GM21737 (cell line): Measurements from ENCODE around the gene NQO2.
"Not testable (repeated sequence)": the region's sequence is repeated elsewhere in the genome, so short reads cannot be mapped to it uniquely, and the experiment has no call there.

Experiments
- ATAC-seq: cut with Tn5 transposase; IDR thresholded peaks from one replicate; pipeline ENCODE4 v1.9.1; 2021; ENCODE audit warnings: mild to moderate bottlenecking, moderate library complexity; ENCODE audit not compliant: unreplicated experiment

Gene NQO2

DNA sequence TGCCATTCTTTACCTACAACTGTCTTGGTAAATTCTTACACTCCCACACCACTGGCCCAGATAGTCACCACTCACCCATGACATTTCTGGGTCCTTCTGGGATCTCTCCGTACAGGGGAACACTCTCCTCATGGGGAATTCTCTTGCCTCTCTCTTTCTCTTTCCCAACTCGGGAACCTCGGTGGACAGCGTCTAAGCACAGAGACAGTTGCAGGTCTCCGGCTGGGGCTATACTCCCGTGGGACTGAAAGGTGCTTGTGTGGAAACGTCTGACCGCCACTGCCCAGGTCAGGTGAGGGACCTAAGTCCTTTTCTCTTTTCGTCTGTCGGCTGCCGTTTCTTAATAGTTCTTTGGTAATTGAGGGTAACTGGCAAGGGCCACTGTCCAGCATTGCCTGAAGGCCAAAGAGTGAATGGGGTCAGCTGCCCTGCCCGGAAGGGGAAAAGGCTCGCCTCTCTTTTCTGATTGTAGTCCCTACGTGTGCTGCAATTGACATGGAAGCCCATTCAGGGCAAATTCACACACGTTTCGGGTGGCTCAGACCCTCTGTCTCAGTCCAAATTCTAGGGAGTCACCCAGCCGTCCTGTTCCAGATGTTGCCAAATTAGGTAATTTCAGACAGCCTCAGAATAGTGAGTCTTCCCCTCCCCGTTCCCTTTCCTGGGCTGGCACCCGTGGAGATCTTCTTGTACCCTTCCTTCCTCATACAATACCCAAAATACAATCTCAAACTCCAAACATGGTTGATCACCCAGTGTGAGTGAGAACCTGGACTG, 37.4 kb downstream of the NQO2 start:
- no peak for ATAC-seq

DNA sequence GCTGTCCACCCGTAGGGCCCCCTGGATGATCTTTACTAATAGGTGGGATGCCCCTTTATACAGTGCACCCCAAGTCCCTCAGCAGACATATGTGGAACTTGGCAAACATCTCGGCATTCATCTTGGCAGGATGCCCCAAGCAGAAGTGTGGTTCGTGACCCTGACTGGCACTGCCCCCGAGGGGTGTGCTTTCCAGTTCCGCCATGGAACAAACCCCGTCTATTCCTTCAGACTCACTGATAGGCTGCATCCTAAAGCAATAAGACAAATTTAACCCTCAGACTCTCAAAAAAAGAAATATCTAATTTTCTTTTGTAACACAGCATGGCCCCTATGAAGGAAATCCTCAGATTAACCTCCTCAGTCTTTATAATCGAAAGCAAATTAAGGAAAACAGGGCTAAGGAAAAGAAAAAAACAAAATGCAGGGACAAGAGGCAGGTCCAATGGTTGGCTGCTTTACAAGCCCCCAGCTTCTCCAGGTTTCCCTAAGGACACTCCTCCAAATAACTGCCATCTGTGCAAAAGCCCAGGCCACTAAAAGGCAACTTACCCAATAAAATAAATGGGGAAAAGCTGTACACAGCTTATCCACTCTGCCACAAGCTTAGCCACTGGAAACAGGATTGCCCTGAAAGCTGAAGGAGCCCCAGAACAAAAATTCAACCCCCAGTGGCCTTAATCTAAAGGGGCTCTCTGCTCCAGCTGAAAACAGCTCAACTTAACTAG, 38.1 kb downstream of the NQO2 start:
- ATAC-seq, result no peak

DNA sequence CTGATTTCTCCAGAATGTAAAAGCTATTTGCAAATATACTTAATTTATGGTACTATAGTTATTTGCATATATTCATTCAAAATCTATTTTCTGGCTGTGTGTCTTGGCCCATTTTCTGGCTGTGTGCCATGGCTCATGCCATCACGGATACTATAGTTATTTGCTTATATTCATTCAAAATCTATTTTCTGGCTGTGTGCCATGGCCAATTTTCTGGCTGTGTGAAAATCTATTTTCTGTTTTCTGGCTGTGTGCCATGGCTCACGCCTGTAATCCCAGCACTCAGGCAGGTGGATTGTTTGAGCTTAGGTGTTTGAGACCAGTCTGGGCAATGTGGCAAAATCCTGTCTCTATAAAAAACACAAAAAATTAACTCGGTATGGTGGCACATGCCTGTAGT, 39.7 kb downstream of the NQO2 start:
- no peak for ATAC-seq

DNA sequence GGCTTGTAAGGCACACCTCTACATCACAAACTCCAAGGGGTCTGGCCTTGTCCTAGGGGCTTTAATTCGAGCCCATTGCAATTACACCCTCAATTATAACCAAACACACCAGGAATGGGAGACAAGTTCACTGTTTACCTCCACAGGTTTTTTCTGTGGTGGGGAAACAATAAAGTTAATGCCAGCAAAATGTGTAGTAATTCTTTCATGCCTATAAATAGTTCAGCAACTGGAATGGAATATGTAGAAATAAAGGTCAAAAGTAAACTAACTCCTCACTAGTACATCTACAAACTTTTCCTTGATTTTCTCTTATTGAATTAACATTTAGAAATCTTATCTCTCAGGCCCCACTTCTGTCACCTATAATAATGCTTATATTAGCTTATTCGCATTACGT, 41.5 kb downstream of the NQO2 start:
- no peak for ATAC-seq

DNA sequence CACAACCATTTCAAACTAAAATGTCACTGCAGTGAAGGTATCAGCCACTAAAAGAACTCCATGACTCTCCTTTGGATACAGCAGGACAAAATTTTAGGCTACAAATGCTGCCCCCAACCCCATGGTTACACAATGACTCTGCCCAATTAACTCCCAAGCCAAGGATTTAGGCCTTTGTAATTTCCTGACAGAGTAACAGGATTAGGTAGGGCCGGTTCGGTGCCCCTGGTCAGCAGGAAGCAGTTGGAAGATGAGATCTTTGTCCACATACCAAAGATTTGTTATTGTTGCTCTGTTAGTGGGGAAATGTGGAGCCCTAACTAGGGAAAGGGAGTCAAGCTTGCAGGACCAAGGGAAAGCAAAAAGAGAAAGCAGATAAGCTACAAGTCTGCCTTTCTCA, 41.9 kb downstream of the NQO2 start:
- no peak for ATAC-seq

DNA sequence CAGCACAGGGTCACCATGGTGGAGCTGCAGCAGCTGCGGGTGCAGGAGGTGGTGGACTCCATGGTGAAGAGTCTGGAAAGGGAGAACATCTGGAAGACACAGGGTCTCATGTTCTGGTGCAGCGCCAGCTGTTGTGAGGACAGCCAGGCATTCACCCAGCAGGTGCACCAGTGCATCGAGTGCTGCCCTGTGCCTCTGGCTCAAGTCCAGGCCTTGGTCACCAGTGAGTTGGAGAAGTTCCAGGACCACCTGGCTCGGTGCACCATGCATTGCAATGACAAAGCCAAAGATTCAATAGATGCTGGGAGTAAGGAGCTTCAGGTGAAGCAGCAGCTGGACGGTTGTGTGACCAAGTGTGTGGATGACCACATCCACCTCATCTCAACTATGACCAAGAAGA, 45.7 kb downstream of the NQO2 start:
- no peak for ATAC-seq

DNA sequence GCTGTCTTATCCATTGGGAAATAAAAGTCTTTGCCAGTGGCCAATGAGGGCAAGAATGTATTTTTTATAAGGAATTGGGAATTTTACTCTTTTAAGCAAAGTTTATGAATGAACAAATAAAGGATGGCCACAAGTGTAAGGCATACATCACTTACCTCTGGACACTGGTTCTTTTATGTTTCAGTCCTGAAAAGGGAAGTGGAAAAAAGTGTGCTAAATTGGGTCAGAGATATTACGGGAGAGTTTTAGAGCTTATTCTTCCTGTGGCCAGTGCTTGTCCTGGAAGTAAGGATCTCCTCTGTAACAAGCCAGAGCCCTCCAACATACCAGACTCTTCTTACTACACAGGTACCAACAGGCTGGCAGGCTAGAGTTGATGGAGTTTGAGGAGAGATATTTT, 46.1 kb downstream of the NQO2 start:
- ATAC-seq, result no peak

DNA sequence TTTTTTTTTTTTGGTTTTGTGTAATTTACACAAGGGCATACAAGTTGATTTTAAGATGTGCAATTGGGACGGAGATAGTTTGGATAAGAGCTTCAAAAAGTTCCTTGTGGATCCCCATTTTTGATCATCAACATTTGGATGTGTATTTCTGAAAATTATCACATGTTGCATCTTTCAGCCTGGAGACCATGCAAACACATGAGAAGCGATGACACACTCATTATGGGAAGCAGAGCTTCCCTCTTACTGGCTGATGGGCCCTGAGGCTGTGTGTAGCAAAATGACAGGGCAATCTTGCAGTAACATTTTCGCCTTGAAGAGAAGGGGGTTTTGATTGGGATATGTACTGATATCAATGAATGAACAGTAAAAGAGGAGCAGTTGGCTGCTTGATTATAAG, 46.6 kb downstream of the NQO2 start:
- no peak for ATAC-seq

DNA sequence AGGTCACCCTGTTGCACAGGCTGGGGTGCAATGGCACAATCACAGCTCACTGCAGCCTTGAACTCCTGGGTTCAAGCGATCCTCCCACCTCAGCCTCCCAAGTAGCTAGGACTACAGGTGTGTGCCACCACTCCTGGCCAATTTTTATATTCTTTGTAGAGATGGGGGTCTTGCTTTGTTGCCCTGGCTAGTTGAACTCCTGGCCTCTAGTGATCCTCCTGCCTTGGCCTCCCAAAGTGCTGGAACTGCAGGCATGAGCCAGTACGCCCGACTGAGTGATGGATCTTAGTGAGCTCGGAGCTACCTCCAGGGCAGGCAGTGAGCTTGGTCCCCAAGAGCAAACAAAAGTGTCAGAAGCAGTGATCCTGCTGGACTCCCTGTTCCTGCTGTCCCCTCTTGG, 48.3 kb downstream of the NQO2 start:
- not testable (repeated sequence) for ATAC-seq

DNA sequence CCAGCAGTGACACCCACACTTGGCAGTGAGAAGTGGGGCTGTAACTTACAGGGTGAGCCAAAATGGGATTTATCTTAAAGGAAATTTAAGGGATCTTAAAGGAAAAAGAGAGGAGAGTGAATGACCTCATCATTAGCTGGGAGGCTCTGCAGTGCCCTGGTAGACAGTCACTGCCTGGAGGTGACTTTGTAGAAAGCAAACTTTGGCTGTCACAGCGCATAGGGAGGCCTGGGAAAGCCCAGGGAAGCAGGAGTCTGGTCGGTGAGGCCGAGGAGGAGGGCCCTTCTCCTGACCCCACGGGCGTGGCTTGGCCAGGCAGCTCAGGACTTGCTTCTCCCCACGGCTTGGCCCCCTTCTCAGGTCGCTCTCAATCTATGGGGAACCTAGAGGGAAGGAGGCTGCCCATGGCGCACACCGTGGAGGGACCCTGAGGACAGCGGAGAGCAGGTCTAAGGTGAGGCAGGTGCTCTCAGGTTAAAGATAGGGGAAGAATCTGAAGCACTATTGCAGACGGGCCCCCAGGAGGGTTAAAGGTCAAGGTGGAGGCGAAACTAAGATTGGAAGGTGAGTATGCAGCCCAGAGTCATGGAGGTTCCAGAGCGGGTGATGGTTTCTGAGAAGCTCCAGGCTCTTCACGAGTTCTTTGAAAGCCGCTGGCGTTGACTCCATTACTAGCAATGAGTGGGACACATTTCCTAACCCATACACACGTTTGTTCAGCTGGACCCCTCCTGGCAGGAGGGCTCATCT, 53.0 kb downstream of the NQO2 start:
- ATAC-seq, result no peak

DNA sequence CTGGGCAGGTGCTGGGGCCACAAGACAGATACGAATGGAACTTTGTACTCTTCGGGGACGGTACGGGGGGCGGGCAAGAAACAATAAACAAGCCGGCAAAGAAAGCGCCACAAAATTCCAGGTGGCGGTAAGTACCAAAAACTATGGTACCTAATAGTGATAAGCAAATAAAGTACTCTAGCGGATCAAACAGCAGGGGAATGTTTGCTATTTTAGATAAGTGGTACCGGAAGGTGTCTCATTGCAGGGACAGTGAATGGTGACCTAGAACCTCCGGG, 53.5 kb downstream of the NQO2 start:
- no peak for ATAC-seq

DNA sequence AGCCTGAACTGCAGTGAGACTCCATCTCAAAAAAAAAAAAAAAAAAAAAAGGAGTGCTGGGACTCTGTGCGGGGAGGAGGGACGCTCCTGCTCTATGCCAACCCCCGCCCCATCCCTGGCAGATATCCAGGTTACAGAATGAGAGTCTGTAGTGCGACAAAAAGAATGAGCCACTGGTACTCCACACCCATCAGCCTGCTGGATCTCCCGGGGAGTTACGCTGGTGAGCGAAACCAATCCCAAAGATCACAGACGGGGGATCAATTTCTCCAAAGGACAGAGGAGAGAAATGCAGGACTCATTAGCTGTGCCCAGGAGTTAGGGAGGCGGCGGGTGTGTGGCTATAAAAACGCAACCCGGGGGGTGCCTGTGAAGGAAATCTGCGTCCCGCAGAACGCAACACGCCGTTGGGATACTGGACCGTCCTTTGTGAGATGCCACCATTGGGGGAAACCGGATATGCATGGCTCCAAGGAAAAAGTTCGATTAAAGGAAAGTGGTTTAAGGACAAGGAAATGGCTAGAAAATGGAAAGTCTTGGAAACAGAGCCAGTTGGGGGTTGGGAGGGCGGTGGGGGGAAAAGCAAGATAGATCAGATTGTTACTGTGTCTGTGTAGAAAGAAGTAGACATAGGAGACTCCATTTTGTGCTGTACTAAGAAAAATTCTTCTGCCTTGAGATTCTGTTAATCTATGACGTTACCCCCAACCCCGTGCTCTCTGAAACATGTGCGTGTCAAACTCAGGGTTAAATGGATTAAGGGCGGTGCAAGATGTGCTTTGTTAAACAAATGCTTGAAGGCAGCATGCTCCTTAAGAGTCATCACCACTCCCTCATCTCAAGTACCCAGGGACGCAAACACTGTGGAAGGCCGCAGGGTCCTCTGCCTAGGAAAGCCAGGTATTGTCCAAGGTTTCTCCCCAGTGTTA, 54.8 kb downstream of the NQO2 start:
- ATAC-seq, result not testable (repeated sequence)

DNA sequence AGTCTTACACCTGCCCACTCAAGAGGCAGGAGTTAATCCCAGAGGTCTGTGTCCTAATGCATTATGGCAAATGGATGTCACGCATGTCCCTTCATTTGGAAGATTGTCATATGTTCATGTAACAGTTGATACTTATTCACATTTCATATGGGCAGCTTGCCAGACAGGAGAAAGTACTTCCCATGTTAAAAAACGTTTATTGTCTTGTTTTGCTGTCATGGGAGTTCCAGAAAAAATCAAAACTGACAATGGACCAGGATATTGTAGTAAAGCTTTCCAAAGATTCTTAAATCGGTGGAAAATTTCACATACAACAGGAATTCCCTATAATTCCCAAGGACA, 55.4 kb downstream of the NQO2 start:
- ATAC-seq, result not testable (repeated sequence)

DNA sequence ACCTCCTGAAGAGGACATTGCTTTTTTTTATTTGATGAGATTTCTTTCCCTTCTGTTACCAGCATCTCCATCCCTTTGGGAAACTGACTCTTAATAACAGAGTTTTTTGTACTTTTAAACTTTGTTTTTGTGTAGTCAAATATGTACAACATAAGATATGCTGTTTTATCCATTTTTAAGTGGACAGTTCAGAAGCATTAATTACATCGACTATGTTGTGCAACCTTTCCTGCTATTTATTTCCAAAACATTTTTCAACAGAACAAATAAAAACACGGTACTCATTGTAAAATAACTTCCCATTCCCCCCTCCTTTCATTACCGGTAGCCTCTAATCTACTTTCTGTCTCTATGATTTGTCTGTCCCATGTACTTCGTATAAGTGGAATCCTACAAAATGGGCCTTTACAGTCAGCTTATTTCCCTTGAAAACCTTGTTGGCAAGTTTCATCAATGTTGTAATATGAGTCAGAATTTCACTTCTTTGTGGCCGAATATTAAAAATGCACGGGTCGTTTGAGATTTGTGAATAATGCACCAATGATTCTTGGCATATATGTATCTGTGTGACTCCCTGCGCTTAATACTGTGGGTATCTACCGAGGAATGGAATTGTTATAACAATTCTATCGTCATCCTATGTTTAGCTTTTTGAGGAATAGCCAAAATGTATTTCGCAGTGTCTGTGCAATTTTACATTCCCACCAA, 57.5 kb downstream of the NQO2 start:
- ATAC-seq, result no peak

DNA sequence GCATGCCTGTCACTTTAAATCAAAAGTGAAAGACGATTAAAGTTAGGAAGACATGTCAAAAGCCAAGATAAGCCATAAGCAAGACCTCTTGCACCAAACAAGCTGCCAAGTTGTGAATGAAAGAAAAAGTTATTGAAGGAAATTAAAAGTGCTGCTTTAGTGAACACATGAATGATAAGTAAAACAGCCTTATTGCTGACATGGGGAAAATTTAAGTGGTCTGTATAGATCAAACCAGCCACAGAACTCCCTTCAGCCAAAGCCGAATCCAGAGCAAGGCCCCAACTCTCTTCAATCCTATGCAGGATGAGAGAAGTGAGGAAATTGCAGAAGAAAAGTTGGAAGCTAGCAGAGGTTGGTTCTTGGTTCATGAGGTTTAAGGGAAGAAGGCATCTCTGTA, 59.3 kb downstream of the NQO2 start:
- ATAC-seq, result no peak

DNA sequence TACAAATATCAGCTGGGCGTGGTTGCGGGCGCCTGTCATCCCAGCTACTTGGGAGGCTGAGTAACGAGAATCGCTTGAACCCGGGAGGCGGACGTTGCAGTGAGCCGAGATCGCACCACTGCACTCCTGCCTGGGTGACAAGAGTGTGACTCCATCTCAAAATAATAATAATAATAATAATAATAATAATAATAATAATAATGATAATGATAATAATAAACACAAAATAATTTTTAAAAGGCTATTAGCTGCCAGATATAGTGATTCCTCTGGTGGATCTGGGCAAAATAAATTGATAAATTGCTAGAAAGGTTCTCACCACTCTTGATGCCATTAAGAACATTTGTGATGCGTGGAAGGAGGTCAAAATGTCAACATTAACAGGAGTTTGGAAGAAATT, 60.4 kb downstream of the NQO2 start:
- ATAC-seq, result not testable (repeated sequence)

DNA sequence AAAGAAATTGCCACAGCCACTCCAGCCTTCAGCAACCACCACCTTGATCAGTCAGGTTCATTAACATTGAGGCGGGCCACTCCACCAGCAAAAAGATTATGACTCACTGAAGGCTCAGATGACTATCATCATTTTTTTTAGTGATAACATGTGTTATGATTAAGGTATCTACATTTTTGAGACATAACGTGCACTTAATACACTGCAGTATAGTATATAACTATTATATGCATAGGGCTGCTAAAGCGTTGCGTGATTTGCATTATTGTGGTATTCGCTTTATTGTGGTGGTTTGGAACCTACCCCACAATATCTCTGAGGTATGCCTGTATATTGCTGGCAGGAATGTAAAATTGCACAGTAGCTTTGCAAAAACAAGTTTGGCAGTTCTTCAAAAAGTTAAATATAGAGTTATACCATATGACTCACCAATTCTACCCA, 61.8 kb downstream of the NQO2 start:
- no peak for ATAC-seq

DNA sequence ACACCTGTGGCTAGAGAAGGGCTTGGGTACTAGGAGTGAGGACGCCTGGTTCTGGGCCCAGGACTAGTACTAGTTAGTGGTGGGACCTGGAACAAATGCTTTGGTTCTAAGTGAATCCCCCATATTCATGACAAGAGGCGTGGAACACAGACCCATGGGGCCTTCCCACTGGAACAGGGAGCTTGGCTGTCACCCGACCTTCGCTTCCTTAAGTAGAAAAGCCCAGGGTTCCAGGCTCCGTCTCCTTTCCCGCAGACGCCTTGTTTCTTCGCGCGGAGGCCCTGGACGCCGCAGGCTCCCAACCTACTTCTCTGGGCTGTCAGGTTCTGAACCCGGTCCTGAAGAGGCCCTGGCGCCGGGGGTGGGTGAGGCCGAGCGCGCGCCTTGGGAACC, 63.6 kb downstream of the NQO2 start:
- ATAC-seq, result not testable (repeated sequence)

DNA sequence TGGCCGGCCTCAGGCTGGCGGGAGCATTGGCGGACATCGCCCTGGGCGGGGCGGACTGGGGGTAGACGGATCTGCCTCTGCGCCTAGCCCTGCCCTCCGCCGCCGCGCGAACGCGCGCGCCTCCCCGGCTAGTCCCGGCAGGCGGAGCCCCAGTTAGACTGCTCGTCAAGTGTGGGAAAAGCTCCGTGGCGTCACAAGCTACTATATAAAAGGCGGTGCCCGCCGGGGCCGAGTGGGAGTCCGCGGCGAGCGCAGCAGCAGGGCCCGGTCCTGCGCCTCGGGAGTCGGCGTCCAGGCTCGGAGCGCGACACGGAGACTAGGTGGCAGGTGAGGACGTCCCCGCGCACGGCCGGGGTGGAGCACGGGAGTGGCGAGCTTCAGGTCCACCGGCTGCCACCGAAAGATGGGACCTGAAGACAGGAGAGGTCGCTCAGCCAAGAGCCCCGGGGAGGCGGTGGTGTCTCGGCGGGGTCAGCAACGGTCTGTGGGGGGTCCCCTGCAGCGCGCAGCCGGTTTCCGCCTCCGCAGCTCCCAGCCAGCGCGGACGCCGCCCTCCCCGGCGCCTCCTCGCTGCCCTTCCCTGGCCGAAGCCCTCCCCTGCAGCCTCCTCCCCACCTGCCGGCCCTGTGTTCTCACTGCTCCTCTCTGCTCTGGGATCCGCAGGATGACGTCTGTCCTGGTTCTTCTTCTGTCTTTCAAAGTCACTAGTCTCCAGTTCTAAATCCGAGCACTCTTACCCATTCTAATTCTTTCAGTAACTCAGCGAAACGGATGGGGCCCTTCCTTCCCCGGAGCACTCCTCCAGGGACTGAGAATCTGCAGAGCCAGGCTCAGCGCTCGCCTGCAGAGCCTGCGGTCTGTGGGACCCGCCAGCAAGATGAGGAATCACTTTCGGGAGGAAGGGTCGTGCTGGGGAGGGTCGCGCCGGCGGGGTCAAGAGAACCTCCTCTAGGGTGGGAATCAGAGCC, 64.3 kb downstream of the NQO2 start:
- ATAC-seq, result peak; percentile 48
